Karpas-422 (cell line): ENCODE measurements around the gene PRKG1. TPM values are rescaled to one million over a fixed set of nuclear protein-coding genes. Genes with fewer than 3 reads are reported as not detected.
"Not testable (repeated sequence)": the region's sequence is repeated elsewhere in the genome, so short reads cannot be mapped to it uniquely, and the experiment has no call there.

Experiments used
- DNase-seq: peaks from one replicate; pipeline ENCODE4 v3.0.0-alpha.2; 2015
- H2AFZ ChIP-seq: fragments of 200-600 bp; sonication (generic); 2 replicates; pipeline ENCODE4 v1.6.1; 2014; ENCODE audit warnings: antibody characterized with exemption, low read length, mixed read lengths
- H3K27ac ChIP-seq: fragments of 200-600 bp; sonication (generic); 2 replicates; pipeline ENCODE4 v1.5.1; 2014; ENCODE audit warnings: mild to moderate bottlenecking, low read length, moderate library complexity
- H3K27me3 ChIP-seq: fragments of 200-600 bp; sonication (generic); 2 replicates; pipeline ENCODE4 v1.6.1; 2014; ENCODE audit warnings: low read length, mixed read lengths
- H3K36me3 ChIP-seq: fragments of 200-600 bp; sonication (generic); 2 replicates; pipeline ENCODE4 v1.6.1; 2014; ENCODE audit warnings: low read length, mixed read lengths; ENCODE audit not compliant: insufficient read depth
- H3K4me1 ChIP-seq: fragments of 200-600 bp; sonication (generic); 2 replicates; pipeline ENCODE4 v1.6.1; 2014; ENCODE audit warnings: mild to moderate bottlenecking, low read length, mixed read lengths
- H3K4me2 ChIP-seq: fragments of 200-600 bp; sonication (generic); 2 replicates; pipeline ENCODE4 v1.6.1; 2014; ENCODE audit warnings: low read length, low read depth, mild to moderate bottlenecking; ENCODE audit not compliant: poor library complexity, severe bottlenecking
- H3K4me3 ChIP-seq: fragments of 200-600 bp; sonication (generic); 2 replicates; pipeline ENCODE4 v1.5.1; 2014; ENCODE audit warnings: mild to moderate bottlenecking, antibody characterized with exemption, low read length, mixed read lengths
- H3K79me2 ChIP-seq: fragments of 200-600 bp; sonication (generic); 2 replicates; pipeline ENCODE4 v1.6.1; 2014; ENCODE audit warnings: mild to moderate bottlenecking, low read length, mixed read lengths
- H3K9ac ChIP-seq: fragments of 200-600 bp; sonication (generic); 2 replicates; pipeline ENCODE4 v1.6.0; 2014; ENCODE audit warnings: low read length
- H3K9me2 ChIP-seq: fragments of 200-600 bp; sonication (generic), shearing (Covaris generic); replicated peaks from 2 replicates; pipeline ENCODE4 v1.6.0; 2014; ENCODE audit warnings: mild to moderate bottlenecking, low read length, moderate library complexity; ENCODE audit not compliant: insufficient read depth
- H3K9me3 ChIP-seq: fragments of 300-700, 200-600 bp; sonication (generic); 2 replicates; pipeline ENCODE4 v1.6.1; 2014; ENCODE audit warnings: low read length, mixed read lengths
- H4K20me1 ChIP-seq: fragments of 200-600 bp; sonication (generic); 2 replicates; pipeline ENCODE4 v1.6.1; 2014; ENCODE audit warnings: mild to moderate bottlenecking, antibody characterized with exemption, low read length, low read depth; ENCODE audit not compliant: insufficient read depth
- total RNA-seq: library from RNA; depleted of rRNA; stranded (reverse); fragments of >200 nt; shearing (Covaris generic); gene quantifications from 2 replicates; pipeline ENCODE4 v1.2.3, GENCODE V29; 2014; ENCODE audit warnings: low replicate concordance

PRKG1 gene
- total RNA-seq, 1 experiment from 2014 or later, result not detected

DNA sequence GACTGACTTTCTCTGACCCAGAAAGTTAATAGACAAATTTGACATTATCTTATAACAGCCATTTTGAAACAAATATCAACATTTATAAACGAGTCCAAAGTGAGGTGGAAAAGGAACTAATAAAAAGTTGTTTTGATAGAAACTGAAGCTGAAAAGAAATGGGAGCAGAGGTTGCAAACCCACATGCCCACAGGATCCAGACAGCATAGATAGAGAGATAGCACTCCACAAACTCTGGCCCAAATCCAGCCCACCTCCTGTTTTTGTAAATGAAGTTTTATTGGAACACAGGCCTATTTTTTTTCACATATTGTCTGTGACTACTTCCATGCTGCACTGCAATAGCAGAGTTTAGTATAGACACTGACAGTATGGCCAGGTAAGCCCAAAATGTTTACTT lies 171.9 kb downstream of the PRKG1 start:
- DNase-seq, result no peak
- H2AFZ ChIP-seq, result no peak overlapping the region
- H3K4me1 ChIP-seq, result no peaks in the 10 kb centered on the region
- H3K36me3 ChIP-seq, result no peaks in the 10 kb centered on the region
- H3K27me3 ChIP-seq, result no peaks in the 10 kb centered on the region
- H3K9me2 ChIP-seq, result no peaks in the 10 kb centered on the region
- H3K4me3 ChIP-seq, result no peak overlapping the region
- no peaks in the 10 kb centered on the region for H4K20me1 ChIP-seq
- H3K4me2 ChIP-seq, result no peak overlapping the region
- no peaks in the 10 kb centered on the region for H3K9me3 ChIP-seq
- no peaks in the 10 kb centered on the region for H3K79me2 ChIP-seq
- H3K9ac ChIP-seq, result no peak overlapping the region
- no peak overlapping the region for H3K27ac ChIP-seq

DNA sequence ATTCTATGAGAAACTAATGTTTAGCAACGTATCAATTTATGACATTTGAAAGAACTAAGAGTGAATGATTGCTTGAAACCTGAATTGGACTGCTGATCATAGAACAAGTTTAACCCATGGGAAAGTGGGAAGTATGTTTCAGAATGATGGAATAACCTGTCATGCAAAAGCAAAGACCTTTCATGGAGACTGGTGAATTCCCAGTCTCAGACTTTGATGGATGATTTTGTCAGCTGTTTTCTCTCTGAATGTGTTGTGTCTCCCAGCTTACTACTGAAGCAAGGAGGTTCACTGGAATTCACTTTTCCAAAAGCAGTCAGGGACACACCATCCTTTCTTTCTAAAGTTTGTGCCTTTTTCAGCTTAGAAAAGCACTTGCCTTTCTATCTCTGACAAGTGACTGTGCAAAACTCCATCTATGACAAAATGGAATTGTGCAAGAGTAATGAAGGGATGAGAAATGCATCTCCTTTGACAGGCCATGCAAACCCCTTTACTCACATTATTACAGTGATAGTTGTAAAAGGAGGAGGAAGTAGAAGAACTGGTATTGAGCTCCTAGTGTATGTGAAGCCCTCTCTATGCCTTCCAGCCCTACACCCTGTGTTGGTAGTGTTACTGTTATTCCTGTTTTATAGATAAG lies 176.1 kb downstream of the PRKG1 start:
- no peaks in the 10 kb centered on the region for H4K20me1 ChIP-seq
- no peaks in the 10 kb centered on the region for H3K36me3 ChIP-seq
- H3K9ac ChIP-seq, result no peak overlapping the region
- no peak overlapping the region for H2AFZ ChIP-seq
- H3K4me1 ChIP-seq, result no peaks in the 10 kb centered on the region
- DNase-seq, result no peak
- no peaks in the 10 kb centered on the region for H3K79me2 ChIP-seq
- no peak overlapping the region for H3K4me3 ChIP-seq
- no peak overlapping the region for H3K4me2 ChIP-seq
- H3K9me3 ChIP-seq, result no peaks in the 10 kb centered on the region
- no peaks in the 10 kb centered on the region for H3K27me3 ChIP-seq
- H3K27ac ChIP-seq, result no peak overlapping the region
- H3K9me2 ChIP-seq, result no peaks in the 10 kb centered on the region

DNA sequence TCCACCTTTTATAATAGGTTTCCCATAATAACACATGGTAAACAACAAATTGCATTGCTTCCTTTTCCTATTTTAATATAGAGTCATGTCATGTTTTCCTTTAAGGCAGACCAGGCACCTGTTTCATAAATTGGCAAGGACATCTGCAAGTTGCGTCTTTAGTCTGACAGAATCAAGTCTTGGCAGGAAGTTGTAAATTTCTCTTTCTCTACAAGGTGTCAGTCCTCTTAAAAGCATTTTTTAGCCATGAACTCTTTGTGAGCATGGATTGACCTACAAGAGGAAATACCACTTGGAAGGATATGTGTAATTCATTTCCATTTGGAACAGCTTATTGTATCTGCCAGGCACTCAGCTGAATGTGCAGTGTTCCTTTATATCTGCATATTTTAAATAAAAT lies 176.8 kb downstream of the PRKG1 start:
- Histone ChIP-seq H3K9me3 (no peaks in the 10 kb centered on the region), H3K9me2 (no peaks in the 10 kb centered on the region), H3K27ac (no peak overlapping the region), H3K79me2 (no peaks in the 10 kb centered on the region), H3K4me3 (no peak overlapping the region), H3K9ac (no peak overlapping the region), H4K20me1 (no peaks in the 10 kb centered on the region), H3K4me1 (no peaks in the 10 kb centered on the region), H3K27me3 (no peaks in the 10 kb centered on the region), H2AFZ (no peak overlapping the region), H3K36me3 (no peaks in the 10 kb centered on the region), H3K4me2 (no peak overlapping the region)
- no peak for DNase-seq

DNA sequence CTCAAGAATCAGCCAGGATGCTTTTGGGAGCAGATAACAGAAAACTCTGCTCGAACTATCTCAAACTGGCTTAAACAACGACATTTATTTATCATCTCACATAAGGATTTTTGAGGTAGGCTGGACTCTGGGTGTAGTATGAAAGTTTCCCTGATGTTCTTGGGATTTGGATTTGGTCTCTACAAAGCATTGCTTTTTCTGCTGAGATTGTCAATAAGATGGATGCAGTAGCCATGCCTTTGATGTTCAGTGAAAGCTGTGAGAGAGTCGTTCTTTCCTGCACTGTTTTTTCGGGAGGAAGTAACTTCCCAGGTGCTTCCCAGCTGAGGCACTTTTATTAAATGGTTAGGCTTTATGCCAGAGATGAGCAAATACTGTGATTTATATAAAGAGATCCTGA lies 181.1 kb downstream of the PRKG1 start:
- Histone ChIP-seq H3K9ac (no peak overlapping the region), H3K36me3 (no peaks in the 10 kb centered on the region), H3K27ac (no peak overlapping the region), H3K4me3 (no peak overlapping the region), H3K4me2 (no peak overlapping the region), H3K79me2 (no peaks in the 10 kb centered on the region), H3K9me2 (no peaks in the 10 kb centered on the region), H4K20me1 (no peaks in the 10 kb centered on the region), H3K4me1 (no peaks in the 10 kb centered on the region), H2AFZ (no peak overlapping the region), H3K9me3 (no peaks in the 10 kb centered on the region), H3K27me3 (no peaks in the 10 kb centered on the region)
- DNase-seq, result no peak

DNA sequence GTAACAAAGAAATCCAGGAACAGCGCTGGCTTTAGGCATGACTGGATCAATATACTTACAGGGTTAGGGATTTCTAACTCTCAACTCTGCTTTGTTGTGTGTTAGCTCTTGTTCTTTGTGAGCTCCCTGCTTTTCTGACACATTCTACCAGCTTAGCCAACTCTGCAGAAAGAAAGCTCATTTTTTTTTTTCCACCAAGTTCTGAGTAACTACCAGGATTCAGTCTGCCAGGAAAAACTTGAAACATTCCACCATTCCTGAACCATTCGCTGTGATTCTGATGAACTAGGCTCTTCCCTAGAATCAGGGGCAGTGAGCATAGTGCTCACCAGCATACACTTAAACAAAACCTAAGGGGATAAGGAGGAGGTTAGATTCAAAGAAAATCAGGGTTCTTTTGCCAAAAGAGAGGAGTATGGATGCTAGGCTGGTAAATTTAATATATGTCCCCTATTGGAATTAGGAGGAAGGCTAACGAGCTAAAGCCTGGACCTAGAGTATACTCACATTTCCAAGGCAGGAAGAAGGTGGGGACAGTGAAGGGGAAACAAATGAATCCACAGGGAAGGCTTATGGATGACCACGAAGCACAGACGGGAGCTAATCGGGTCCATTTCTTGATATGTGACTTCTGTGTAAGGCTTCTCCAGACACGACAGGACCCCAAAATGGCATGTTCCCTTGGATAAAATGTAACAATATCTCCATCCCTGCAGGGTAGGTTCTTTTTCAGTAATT lies 183.4 kb downstream of the PRKG1 start:
- H3K9me3 ChIP-seq, result no peaks in the 10 kb centered on the region
- H3K9ac ChIP-seq, result no peak overlapping the region
- H3K27ac ChIP-seq, result no peak overlapping the region
- H3K9me2 ChIP-seq, result no peaks in the 10 kb centered on the region
- no peaks in the 10 kb centered on the region for H3K4me1 ChIP-seq
- no peaks in the 10 kb centered on the region for H3K79me2 ChIP-seq
- DNase-seq, result no peak
- H3K27me3 ChIP-seq, result no peaks in the 10 kb centered on the region
- no peak overlapping the region for H2AFZ ChIP-seq
- no peak overlapping the region for H3K4me2 ChIP-seq
- H3K36me3 ChIP-seq, result no peaks in the 10 kb centered on the region
- H4K20me1 ChIP-seq, result no peaks in the 10 kb centered on the region
- H3K4me3 ChIP-seq, result no peak overlapping the region

DNA sequence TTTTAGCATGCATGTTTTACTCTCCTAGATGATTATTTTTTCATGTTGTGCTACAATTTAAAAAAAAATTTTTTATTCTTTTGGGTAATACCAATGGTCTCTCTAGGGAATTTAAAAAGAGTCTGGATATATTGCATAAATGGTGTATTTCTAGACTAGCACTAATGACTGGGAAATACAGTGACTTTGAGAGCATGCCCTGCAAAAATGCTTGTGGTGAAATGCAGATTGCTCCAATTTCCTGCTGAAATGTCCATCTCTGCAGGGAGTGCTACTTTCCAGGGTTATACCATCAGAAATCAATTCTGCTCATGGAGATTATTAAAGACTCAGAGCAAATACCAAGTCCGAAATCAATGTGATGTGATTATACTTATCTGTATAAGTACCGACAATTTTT lies 186.1 kb downstream of the PRKG1 start:
- H3K79me2 ChIP-seq, result no peaks in the 10 kb centered on the region
- no peaks in the 10 kb centered on the region; the same call in 1 of the 2 replicates for H3K9me3 ChIP-seq
- no peaks in the 10 kb centered on the region for H4K20me1 ChIP-seq
- no peaks in the 10 kb centered on the region for H3K36me3 ChIP-seq
- H3K4me3 ChIP-seq, result no peak overlapping the region
- no peak overlapping the region for H3K4me2 ChIP-seq
- H3K27me3 ChIP-seq, result no peaks in the 10 kb centered on the region
- DNase-seq, result no peak
- H3K9ac ChIP-seq, result no peak overlapping the region
- H3K27ac ChIP-seq, result no peak overlapping the region
- no peaks in the 10 kb centered on the region for H3K9me2 ChIP-seq
- no peaks in the 10 kb centered on the region for H3K4me1 ChIP-seq
- H2AFZ ChIP-seq, result no peak overlapping the region

DNA sequence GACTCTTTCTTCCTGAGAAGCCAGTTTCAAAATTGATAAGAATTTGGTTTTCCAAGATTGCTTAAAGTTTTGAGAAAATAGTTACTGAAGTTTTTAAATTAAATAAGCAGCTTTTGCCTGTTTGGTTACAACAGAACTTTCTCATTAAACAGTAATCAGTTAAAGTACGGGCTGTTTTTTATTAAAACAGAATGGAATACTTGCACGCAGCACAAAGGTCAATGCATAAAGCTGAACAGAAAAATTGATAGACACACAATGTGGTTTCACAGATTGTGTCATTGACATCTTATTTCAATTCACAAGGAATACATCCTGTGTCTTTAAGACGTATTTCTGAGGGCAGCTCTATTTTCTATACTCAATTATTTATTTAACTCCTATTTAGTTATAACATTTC lies 192.2 kb downstream of the PRKG1 start:
- no peaks in the 10 kb centered on the region for H4K20me1 ChIP-seq

DNA sequence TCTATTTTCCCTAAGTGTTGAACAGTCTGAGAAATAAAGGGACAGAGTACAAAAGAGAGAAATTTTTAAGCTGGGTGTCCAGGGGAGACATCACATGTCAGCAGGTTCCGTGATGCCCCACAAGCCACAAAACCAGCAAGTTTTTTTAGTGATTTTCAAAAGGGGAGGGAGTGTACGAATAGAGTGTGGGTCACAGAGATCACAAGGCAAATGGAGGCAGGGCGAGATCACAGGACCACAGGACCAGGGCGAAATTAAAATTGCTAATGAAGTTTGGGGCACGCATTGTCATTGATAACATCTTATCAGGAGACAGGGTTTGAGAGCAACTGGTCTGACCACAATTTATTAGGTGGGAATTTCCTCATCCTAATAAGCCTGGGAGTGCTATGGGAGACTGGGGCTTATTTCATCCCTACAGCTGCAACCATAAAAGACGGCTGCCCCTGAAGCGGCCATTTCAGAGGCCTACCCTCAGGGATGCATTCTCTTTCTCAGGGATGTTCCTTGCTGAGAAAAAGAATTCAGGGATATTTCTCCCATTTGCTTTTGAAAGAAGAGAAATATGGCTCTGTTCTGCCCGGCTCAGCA lies 193.8 kb downstream of the PRKG1 start:
- not testable (repeated sequence) for H3K79me2 ChIP-seq, H3K9me2 ChIP-seq, H3K27me3 ChIP-seq, H4K20me1 ChIP-seq, H3K9me3 ChIP-seq, H3K4me1 ChIP-seq, H3K36me3 ChIP-seq, H3K4me3 ChIP-seq, DNase-seq, H3K4me2 ChIP-seq, H2AFZ ChIP-seq, H3K27ac ChIP-seq, H3K9ac ChIP-seq

More for the DNA sequence above, 192.2 kb downstream of the PRKG1 start:
- Histone ChIP-seq H3K9ac (no peak overlapping the region), H3K79me2 (no peaks in the 10 kb centered on the region), H3K4me3 (no peak overlapping the region), H3K4me1 (no peaks in the 10 kb centered on the region), H3K27ac (no peak overlapping the region), H3K4me2 (no peak overlapping the region), H3K36me3 (no peaks in the 10 kb centered on the region), H2AFZ (no peak overlapping the region), H3K9me3 (no peaks in the 10 kb centered on the region; the same call in 1 of the 2 replicates), H3K27me3 (no peaks in the 10 kb centered on the region), H3K9me2 (no peaks in the 10 kb centered on the region)
- DNase-seq, result no peak
